WTC11 (cell line): Measurements from ENCODE around the gene KBTBD7.

Source experiments
- ATF2 ChIP-seq: sonication (generic); formaldehyde crosslinking; IDR thresholded peaks from 2 replicates; pipeline ENCODE4 v1.8.1; 2022; ENCODE audit warnings: low read depth, missing genetic modification reagents, borderline replicate concordance
- CREM ChIP-seq: sonication (generic); formaldehyde crosslinking; IDR thresholded peaks from 2 replicates; pipeline ENCODE4 v1.8.1; 2022; ENCODE audit warnings: mild to moderate bottlenecking, missing genetic modification reagents, moderate library complexity
- CTCF ChIP-seq: fragments of 200-600 bp; IDR thresholded peaks from 2 replicates; pipeline ENCODE4 v1.8.0; 2022; ENCODE audit warnings: antibody characterized with exemption
- ESRRA ChIP-seq: sonication (generic); formaldehyde crosslinking; IDR thresholded peaks from 2 replicates; pipeline ENCODE4 v1.8.1; 2022; ENCODE audit warnings: mild to moderate bottlenecking, missing genetic modification reagents, borderline replicate concordance
- RELA ChIP-seq: sonication (generic); formaldehyde crosslinking; IDR thresholded peaks from 2 replicates; pipeline ENCODE4 v1.8.1; 2022; ENCODE audit warnings: missing genetic modification reagents, mild to moderate bottlenecking, borderline replicate concordance
- USF2 ChIP-seq: sonication (generic); formaldehyde crosslinking; IDR thresholded peaks from 2 replicates; pipeline ENCODE4 v1.8.1; 2023; ENCODE audit warnings: mild to moderate bottlenecking, missing genetic modification reagents, moderate library complexity
- ZNF423 ChIP-seq: fragments of 250-450 bp; sonication (Bioruptor Pico); IDR thresholded peaks from 2 replicates; pipeline ENCODE4 v2.1.2; 2022; ENCODE audit warnings: mild to moderate bottlenecking, moderate library complexity

GRCh38 chr13:41196011-41196410, 1.6 kb upstream of the KBTBD7 start:
- no peak for TF ChIP-seq CTCF
- no peak for TF ChIP-seq USF2 (CRISPR knock-in tag)
- no peak for TF ChIP-seq ATF2
- no peak for TF ChIP-seq ESRRA (CRISPR knock-in tag)
- TF ChIP-seq CREM (CRISPR knock-in tag): no peak
- no peak for TF ChIP-seq ZNF423
- no peak for TF ChIP-seq RELA
